Inflammatory macrophage treated with lipopolysaccharide for 1 hour (primary cell): ENCODE measurements around the gene DPP9.
"Not testable (repeated sequence)": the region's sequence is repeated elsewhere in the genome, so short reads cannot be mapped to it uniquely, and the experiment has no call there.

Experiments
- DNase-seq, 2 donors: peaks; one replicate each; pipeline ENCODE4 v3.0.0-alpha.2; 2020 to 2022

The DPP9 gene

DNA sequence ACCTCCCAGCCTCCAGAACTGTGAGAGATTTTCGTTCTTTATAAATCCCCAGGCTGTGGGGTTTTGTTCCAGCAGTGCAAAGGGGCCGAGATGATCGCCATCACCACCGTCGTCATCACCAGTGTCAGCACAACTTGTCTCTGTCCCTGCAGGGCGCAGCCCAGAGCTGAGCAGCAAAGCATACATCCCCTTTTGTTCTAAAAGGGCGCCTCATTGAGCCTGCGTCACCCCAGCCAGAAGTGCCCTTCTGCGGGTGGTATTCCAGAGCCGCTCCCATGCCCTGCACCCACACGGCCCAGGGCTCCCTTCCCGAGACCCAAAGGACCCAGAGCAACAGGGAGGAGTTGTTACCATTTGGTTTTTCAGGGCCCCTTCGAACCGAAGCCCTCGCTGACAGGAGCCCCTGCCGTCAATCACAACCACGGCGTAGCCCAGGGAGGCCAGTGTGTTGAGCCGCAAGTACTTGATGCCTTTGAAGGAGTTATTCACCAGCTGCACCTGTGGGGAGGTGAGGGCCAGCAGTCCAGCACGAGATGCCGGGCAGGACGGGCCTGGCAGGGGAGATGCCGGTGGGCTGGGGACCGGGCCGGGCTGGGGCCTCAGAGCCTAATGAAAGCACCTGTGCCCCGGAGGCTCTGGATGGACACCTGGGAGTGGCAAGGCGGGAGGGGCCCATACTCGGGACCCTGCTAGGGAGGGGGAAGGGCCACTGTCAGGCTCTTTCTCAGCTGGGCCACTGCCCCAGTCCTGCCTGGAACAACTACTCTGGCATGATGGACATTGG, 39.1 kb downstream of the DPP9 start:
- DNase-seq, result no peak

DNA sequence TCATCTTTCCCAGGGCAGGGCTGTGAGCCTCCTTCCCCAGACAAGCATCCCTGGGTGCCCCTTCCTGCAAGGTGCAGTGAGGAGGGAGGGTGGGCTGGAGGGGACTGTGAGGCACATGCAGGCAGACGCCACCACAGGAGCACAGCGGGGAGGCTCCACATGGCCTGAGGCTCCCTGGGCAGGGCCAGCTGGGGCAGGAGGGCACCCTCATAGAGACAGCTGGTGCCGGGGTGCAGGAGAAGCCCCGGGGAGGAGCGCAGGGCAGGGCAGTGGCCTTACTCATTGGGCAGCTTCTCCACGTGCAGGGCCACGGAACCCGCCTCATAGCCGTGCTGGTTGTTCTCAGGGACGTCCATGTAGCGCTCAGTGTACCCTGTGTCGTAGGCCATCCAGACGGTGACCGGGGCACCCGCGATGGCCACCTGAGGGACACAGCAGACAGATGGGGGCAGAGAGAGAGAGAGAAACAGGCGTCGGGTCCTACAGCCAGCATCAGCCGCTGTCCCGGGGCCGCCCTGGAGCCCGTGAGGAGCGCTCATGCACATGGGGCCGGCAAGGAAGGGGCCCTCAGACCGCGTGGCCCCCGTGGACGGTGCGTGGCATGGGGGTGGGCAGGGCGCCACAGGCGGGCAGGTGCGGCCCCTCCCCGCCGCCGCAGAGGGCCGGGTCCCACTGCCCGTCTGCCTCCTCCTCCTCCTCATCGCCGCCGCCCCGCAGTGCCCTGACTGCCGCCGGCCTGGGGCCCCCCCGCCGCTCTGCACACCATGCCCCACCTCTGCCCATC, 41.0 kb downstream of the DPP9 start:
- DNase-seq, result no peak

- not testable (repeated sequence) for DNase-seq
Measured at GRCh38 chr19:4680021-4680420, 43.6 kb downstream of the DPP9 start.

DNA sequence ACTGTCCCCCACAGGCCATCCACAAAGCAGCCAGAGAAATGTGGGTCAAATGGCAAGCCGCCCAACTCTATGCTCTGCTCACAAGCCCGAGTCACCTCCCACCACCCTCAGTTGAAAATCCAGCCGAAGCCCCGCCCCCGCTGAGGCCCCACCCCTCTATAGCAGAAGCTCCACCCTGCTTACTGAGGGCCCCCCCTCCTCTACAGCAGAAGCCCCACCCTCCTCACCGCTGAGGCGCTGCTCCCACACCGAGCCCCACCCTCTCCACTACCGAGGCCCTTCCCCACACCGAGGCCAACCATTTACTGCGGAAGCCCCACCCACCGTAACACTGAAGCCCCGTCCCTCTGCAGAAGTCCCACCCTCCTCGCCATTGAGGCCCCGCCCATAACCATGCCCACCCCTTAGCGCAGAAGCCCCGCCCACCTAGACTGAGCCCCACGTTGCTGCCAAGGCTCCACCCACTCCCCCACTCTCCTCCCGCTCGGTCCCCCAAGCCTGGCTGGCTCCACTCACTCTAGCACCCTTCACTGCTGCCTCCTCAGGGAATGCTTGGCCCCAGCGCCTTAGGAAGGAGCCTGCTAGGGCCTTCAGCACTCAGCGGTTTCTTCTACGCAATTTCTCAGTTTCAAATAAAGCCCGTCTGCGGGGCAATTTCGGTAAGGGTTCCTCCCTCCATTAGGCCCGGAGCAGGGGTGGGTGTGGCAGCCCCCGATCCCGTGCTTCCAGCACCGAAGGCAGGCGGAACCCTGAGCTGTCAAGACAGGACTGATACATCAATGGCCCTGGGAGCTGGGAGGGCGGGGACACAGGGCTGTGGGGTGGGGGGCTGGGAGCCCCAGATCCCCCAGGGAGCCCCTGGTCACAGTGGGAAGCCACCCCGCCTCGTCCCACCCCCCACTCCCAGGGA, 44.5 kb downstream of the DPP9 start:
- DNase-seq, result no peak

GRCh38 chr19:4676955-4677731, 46.5 kb downstream of the DPP9 start:
- peak in 1 of 2 donors; percentile 43 for DNase-seq

GRCh38 chr19:4675346-4675745, 48.3 kb downstream of the DPP9 start:
- no peak for DNase-seq

GRCh38 chr19:4673726-4674125, 49.9 kb downstream of the DPP9 start:
- no peak for DNase-seq

DNA sequence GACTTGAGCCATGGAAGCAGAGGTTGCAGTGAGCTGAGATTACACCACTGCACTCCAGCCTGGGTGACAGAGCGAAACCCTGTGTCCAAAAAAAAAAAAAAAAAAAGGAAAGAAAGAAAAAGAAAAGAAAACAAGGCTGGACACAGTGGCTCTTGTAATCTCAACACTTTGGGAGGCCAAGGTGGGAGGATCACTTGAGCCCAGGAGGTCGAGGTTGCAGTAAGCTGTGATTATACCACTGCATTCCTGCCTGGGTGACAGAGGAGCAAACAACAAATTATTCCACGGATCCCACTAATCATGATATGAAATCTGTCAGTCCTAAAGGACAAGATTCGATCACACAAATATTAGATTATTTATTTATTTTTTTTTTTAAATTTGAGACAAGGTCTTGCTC, 50.4 kb downstream of the DPP9 start:
- no peak for DNase-seq

GRCh38 chr19:4671185-4671851, 52.3 kb downstream of the DPP9 start:
- no peak for DNase-seq

- peak; percentile 89 to 92 for DNase-seq
Measured at GRCh38 chr19:4669723-4670480, 53.7 kb downstream of the DPP9 start, which contains the start of gene MYDGF. MYDGF (minus strand) TSS chr19:4670342; CDS start chr19:4670334, 8 bp downstream.

GRCh38 chr19:4664642-4665041, 59.0 kb downstream of the DPP9 start:
- no peak for DNase-seq

DNA sequence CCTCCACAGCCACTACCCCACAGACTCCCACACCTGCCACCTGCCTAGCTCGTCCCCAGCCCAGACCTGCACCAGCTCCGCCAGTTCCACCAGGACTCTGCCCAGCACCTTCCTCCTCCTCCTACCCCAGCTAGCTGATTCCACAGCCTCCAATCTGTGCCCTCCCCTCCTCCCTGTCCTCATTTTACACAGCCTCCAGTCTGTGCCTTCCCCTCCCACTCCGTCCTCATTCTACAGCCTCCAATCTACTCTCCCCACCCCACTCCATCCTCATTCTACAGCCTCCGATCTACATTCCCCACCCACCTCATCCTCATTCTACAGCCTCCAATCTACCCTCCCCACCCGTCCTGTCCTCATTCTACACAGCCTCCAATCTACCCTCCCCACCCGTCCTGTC, 60.8 kb downstream of the DPP9 start:
- DNase-seq, result no peak

DNA sequence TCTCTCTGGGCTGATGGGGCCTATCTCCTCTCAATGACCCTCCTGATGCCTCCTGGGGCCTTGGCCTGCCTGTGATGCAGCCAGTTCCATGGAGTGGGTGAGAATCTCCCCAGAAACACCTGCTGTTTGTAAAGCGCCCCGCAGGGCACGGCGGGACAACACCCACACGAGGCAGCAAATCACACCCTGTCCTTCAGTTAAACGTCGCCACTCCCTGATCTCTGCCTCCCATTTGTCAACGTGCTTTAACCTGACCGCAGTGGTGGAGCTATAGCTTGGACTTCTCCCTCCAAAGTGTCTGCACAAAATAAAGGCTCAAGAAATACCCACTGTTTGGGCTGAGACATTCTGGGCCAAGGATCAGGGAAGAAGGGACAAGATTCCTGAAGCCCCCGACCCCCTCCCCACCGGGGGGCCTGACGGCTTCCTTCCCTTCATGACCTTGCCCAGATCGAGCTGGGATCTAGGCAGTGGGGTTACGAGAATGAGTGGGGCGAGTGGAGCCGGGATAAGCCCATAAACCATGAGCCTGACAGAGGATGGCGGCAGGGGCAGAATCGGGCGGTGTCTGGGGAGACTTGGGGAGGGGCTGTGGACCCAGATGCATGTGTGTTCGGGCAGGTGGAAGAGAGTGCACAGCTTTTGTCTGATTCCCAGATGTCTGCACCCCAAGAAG, 61.5 kb downstream of the DPP9 start:
- no peak for DNase-seq

- DNase-seq, result no peak
Measured at GRCh38 chr19:4660993-4661392, 62.6 kb downstream of the DPP9 start.

GRCh38 chr19:4660181-4660791, 63.4 kb downstream of the DPP9 start:
- DNase-seq, result peak in 1 of 2 donors; percentile 34

DNA sequence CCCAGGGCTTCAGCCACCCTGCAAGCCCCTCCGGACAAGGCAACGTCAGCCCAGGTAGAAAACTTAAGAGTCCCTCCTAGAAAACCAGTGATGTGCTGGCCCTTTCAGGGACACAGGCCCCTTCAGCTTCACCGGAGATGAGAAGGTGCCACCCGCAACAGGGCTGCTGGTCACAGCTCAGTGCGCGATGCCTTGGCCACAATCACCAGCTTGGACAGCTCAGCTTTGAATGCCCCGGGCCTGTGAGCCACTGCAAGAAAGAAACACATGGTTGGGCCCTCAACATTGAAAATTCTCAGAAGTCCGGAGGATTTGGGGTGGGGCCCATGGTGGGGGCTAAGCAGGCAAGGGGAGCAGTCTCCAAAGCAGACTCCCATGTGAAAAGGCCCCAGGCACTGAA, 65.8 kb downstream of the DPP9 start:
- DNase-seq, result no peak

DNA sequence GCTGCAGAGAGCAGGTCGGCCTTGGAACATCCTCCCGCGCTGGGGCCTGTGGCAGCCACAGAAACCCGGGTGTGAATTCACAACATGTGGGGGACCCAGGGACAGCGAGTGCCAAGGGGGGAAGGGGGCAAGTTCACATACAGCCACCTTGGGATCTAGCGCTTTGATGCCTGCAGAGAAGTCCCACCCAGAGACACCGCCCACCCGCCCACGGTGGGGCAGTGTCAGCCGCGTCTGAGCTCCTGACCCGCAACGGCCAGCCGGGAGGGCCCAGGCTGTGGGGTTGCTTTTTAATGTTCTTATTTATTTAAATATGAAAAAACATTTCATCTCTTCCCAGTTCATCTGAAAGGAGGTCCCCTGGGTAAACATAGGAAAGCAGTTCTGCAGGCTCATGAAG, 66.4 kb downstream of the DPP9 start:
- DNase-seq, result no peak

DNA sequence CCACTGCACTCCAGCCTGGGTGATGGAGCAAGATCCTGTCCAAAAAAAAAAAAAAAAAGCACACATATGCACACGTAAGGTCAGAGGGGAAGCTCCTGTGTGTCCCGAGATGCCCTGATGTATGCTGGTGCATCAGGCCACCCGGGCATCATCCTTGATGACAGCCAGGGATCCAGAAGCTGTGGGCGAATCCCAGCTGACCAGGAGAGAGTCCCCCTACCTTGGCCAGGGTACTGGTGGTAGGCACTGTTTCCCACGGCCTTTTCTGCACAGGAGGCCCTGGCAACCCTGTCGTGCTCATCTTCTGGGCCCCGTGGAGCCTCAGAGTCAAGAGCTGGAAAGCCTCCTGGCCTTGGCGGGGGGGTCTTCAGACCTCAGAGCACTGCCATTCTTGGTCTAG, 67.5 kb downstream of the DPP9 start:
- no peak for DNase-seq

GRCh38 chr19:4654437-4655361, 68.9 kb downstream of the DPP9 start:
- peak in 1 of 2 donors; percentile 78 for DNase-seq
